MCF 10A (cell line): ENCODE data around the gene SAMD13. TPM values are rescaled to one million over a fixed set of nuclear protein-coding genes. Genes with fewer than 3 reads are reported as not detected.

Source experiments
- BruUV-seq: library from RNA; stranded (reverse); fragments of 400-500 nt; replicated peaks from 2 replicates; lab custom pipeline; 2021; lab: Mats Ljungman, UMichigan
- CTCF ChIA-PET: fragments of 300-600 bp; sonication (Branson Sonifier 250); formaldehyde crosslinking; extraction: SDS; loops from one replicate; lab custom pipeline; 2021; ENCODE audit warnings: antibody characterized with exemption, inconsistent platforms; lab: Yijun Ruan, JAX
- POLR2A ChIA-PET: fragments of 300-600, 350-650 bp; sonication (Branson Sonifier 250); formaldehyde crosslinking; extraction: SDS; loops from one replicate; lab custom pipeline; 2020; ENCODE audit warnings: antibody characterized with exemption, inconsistent platforms; lab: Yijun Ruan, JAX
- DNase-seq: peaks from one replicate; pipeline ENCODE4 v3.0.0-alpha.2; 2018; ENCODE audit not compliant: unreplicated experiment
- H3K27ac Mint-ChIP-seq: one replicate; pipeline ENCODE4 v1.8.0; 2022; ENCODE audit warnings: mild to moderate bottlenecking, low read depth, mixed read lengths; ENCODE audit not compliant: unreplicated experiment
- H3K27me3 Mint-ChIP-seq: one replicate; pipeline ENCODE4 v1.8.0; 2022; ENCODE audit warnings: mixed read lengths; ENCODE audit not compliant: insufficient read depth, unreplicated experiment
- H3K36me3 Mint-ChIP-seq: one replicate; pipeline ENCODE4 v1.8.0; 2022; ENCODE audit warnings: mild to moderate bottlenecking, moderate library complexity, mixed read lengths; ENCODE audit not compliant: insufficient read depth, unreplicated experiment
- H3K4me1 Mint-ChIP-seq: one replicate; pipeline ENCODE4 v1.8.0; 2022; ENCODE audit warnings: mixed read lengths; ENCODE audit not compliant: insufficient read depth, unreplicated experiment
- H3K4me3 Mint-ChIP-seq: one replicate; pipeline ENCODE4 v1.8.0; 2022; ENCODE audit warnings: mild to moderate bottlenecking, moderate library complexity, mixed read lengths; ENCODE audit not compliant: unreplicated experiment
- H3K9me3 Mint-ChIP-seq: one replicate; pipeline ENCODE4 v1.8.0; 2022; ENCODE audit warnings: mixed read lengths; ENCODE audit not compliant: unreplicated experiment
- CTCF ChIP-seq: fragments of 200-600 bp; IDR thresholded peaks from one replicate; pipeline ENCODE4 v1.8.0; 2022; ENCODE audit warnings: antibody characterized with exemption, mild to moderate bottlenecking; ENCODE audit not compliant: unreplicated experiment
- intact Hi-C: fragments of 100-400 bp; cut with micrococcal nuclease; formaldehyde crosslinking; loops from 2 replicates; pipeline ENCODE4 v1.14.1; 2022
- total RNA-seq: library from RNA; stranded (reverse); gene quantifications from 2 replicates; pipeline ENCODE4 v1.2.3, GENCODE V29; 2022

The SAMD13 gene
- total RNA-seq, 1 experiment from 2014 or later = 1.3 TPM

GRCh38 chr1:84367219-84367618, 65.7 kb downstream of the SAMD13 start:
- CTCF ChIA-PET = interaction anchor here (0.6 to 0.8 kb wide), 2 partner anchors 108 to 223 kb away, joined by 3 to 4 read pairs; partner anchors contain the start of gene PRKACB
- peaks cover 10% of the 10 kb centered on the region for H3K4me1 Mint-ChIP-seq
- no peaks in the 10 kb centered on the region for H3K27me3 Mint-ChIP-seq
- no peaks in the 10 kb centered on the region for H3K9me3 Mint-ChIP-seq
- no peaks in the 10 kb centered on the region for H3K36me3 Mint-ChIP-seq
- DNase-seq = no peak
- POLR2A ChIA-PET = no interaction called here
- H3K4me3 Mint-ChIP-seq = no peak overlapping the region
- no TSS peak for BruUV-seq
- intact Hi-C loops = no loop called here
- H3K27ac Mint-ChIP-seq = no peak overlapping the region
- no peak for TF ChIP-seq CTCF

- Mint-ChIP-seq H3K9me3 (no peaks in the 10 kb centered on the region), H3K27ac (no peak overlapping the region), H3K27me3 (no peaks in the 10 kb centered on the region), H3K36me3 (no peaks in the 10 kb centered on the region), H3K4me1 (peaks cover 10% of the 10 kb centered on the region), H3K4me3 (no peak overlapping the region)
- CTCF ChIA-PET = no interaction called here
- no TSS peak for BruUV-seq
- no peak for TF ChIP-seq CTCF
- no peak for DNase-seq
- intact Hi-C loops = no loop called here
- POLR2A ChIA-PET = no interaction called here
Observed at GRCh38 chr1:84368441-84368840, 66.9 kb downstream of the SAMD13 start.

- no peak overlapping the region for H3K4me3 Mint-ChIP-seq
- H3K36me3 Mint-ChIP-seq = no peaks in the 10 kb centered on the region
- POLR2A ChIA-PET = no interaction called here
- BruUV-seq = no TSS peak
- no peak overlapping the region for H3K27ac Mint-ChIP-seq
- no peaks in the 10 kb centered on the region for H3K9me3 Mint-ChIP-seq
- CTCF ChIA-PET = interaction anchor here (0.6 to 0.9 kb wide), 3 partner anchors 14 to 63 kb away, joined by 3 to 4 read pairs (median 3); no protein-coding TSS in a partner anchor
- no peak for TF ChIP-seq CTCF
- H3K4me1 Mint-ChIP-seq = peaks cover 8% of the 10 kb centered on the region
- no peak for DNase-seq
- no peaks in the 10 kb centered on the region for H3K27me3 Mint-ChIP-seq
- intact Hi-C loops = no loop called here
Observed at GRCh38 chr1:84370266-84370665, 68.8 kb downstream of the SAMD13 start.

GRCh38 chr1:84370831-84371394, 69.4 kb downstream of the SAMD13 start:
- TF ChIP-seq CTCF = no peak
- no TSS peak for BruUV-seq
- Mint-ChIP-seq H3K27me3 (no peaks in the 10 kb centered on the region), H3K36me3 (no peaks in the 10 kb centered on the region), H3K27ac (no peak overlapping the region), H3K4me1 (peaks cover 2% of the 10 kb centered on the region), H3K4me3 (no peak overlapping the region), H3K9me3 (no peaks in the 10 kb centered on the region)
- CTCF ChIA-PET = interaction anchor here (0.5 to 0.9 kb wide), 3 partner anchors 14 to 62 kb away, joined by 3 to 4 read pairs (median 3); no protein-coding TSS in a partner anchor
- intact Hi-C loops = no loop called here
- peak; percentile 39 for DNase-seq
- POLR2A ChIA-PET = no interaction called here
